Heart right ventricle (tissue), 16 donors: ENCODE measurements around the gene MS4A15. TPM values are rescaled to one million over a fixed set of nuclear protein-coding genes. Genes with fewer than 3 reads are reported as not detected.
A peak's percentile ranks its signal among the peaks of the same experiment; 100 is the strongest.

Experiments used
- ATAC-seq, 8 donors: fragments of 200-7000 bp; cut with Tn5 transposase; one replicate each; pipeline ENCODE4 v1.9.1; 2020; ENCODE audit warnings: mild to moderate bottlenecking in 8 of 8, moderate library complexity in 8 of 8, moderate number of reproducible peaks in 1 of 8
- DNase-seq, 2 donors: peaks; one replicate each; pipeline ENCODE4 v3.0.0-alpha.2; 2020
- H3K27ac ChIP-seq, 10 donors: fragments of 200-600 bp; sonication (generic) in 2 of 10; one replicate each; pipeline versions ENCODE4 v1.5.0 to v1.8.0; 2020 to 2022; ENCODE audit warnings: mild to moderate bottlenecking in 3 of 10
- H3K27me3 ChIP-seq, 7 donors: fragments of 200-600 bp; one replicate each; pipeline ENCODE4 v1.8.0; 2021 to 2022; ENCODE audit warnings: mild to moderate bottlenecking in 2 of 7
- H3K36me3 ChIP-seq, 9 donors: fragments of 200-600 bp; sonication (generic) in 1 of 9; one replicate each; pipeline versions ENCODE4 v1.5.0 to v1.8.0; 2020 to 2022; ENCODE audit warnings: mild to moderate bottlenecking in 2 of 9
- H3K4me1 ChIP-seq, 9 donors: fragments of 200-600 bp; sonication (generic) in 1 of 9; one replicate each; pipeline versions ENCODE4 v1.5.0 to v1.8.0; 2020 to 2022; ENCODE audit warnings: mild to moderate bottlenecking in 4 of 9
- H3K4me3 ChIP-seq, 10 donors: fragments of 200-600 bp; sonication (generic) in 2 of 10; one replicate each; pipeline versions ENCODE4 v1.5.0 to v1.8.0; 2020 to 2022; ENCODE audit warnings: mild to moderate bottlenecking in 7 of 10, moderate library complexity in 2 of 10
- H3K9me3 ChIP-seq, 11 donors: fragments of 200-600 bp in 10 of 11; sonication (generic) in 2 of 11; one replicate each; pipeline versions ENCODE4 v1.5.0 to v1.8.0; 2013 to 2022; ENCODE audit warnings: mild to moderate bottlenecking in 2 of 11, control low read depth in 1 of 11, moderate library complexity in 1 of 11
- WGBS, 2 donors: extraction: QIAGEN DNeasy Blood & Tissue Kit; methylation state at CpG; one replicate each; pipeline ENCODE4 v1.1.7; 2013; ENCODE audit warnings: inconsistent platforms in 1 of 2; 5-methylcytosine and 5-hydroxymethylcytosine counted together
- intact Hi-C, 10 donors: fragments of 100-400 bp; cut with DNase I; formaldehyde crosslinking; loops; one replicate each; pipeline versions ENCODE4 v1.11.1 to v1.14.2; 2022
- polyA plus RNA-seq, 2 donors: library from polyadenylated mRNA; stranded (reverse); fragments of 200-250 nt; gene quantifications; one replicate each; pipeline ENCODE4 v1.2.3, GENCODE V29; 2013
- total RNA-seq, 10 donors: library from RNA; stranded (reverse); fragmentation: NEBNext Ultra II Directional in 3 of 10; extraction: Animal tissue kit (Norgen Biotek cat#: 25700) in 3 of 10; gene quantifications; one replicate each; pipeline versions ENCODE4 v1.2.1 to v1.2.4, GENCODE V29; 2021 to 2023
- TF ChIP-seq, protein P1 (sequence below), 9 donors: fragments of 200-600 bp; sonication (generic) in 2 of 9; IDR thresholded peaks; one replicate each; pipeline versions ENCODE4 v1.5.0 to v1.8.0; 2021 to 2022; ENCODE audit warnings: antibody characterized with exemption in 9 of 9, mild to moderate bottlenecking in 5 of 9, moderate library complexity in 1 of 9
- donor health status: Arrhythmogenic right ventricular cardiomyopathy.
- donor health status: ischemic (EF 13 %, LVEDD 7.1; RV severe dilation, severe dysfunction).
- donor health status: healthy with polysubstance abuse.
- donor health status: DM: no; HTN: yes; CAD: no.
- donor health status: DM: no; HTN: no; CAD: no.
- donor health status: ischemic (EF 25% LVEDD 6.9; RV normal size, moderate dysfunction).
- donor health status: ischemic (EF 25% LVEDD 5.7; RV mildly dilated, moderate dysfunction).
- donor health status: healthy.
- donor health status: DM: yes; HTN: yes; CAD: no.
- donor health status: Ischemic cardiomyopathy.
- donor health status: ischemic (EF 35%, LVEDD 5.7; RV mildly dilated, moderate dysfunction).
- donor health status: nonischemic (EF 11% LVEDD 7.7; RV severe dilation, severe dysfunction).
- donor health status: DM: yes; HTN: yes; CAD: no.
- donor health status: PGD.
- donor health status: ischemic (EF 29% LVEDD 5.4; RV normal size, mild dysfunction).
- donor health status: nonischemic (EF 23%, LVEDD 6.1; RV moderate dilation, normal function).

Gene MS4A15
- total and polyA plus RNA-seq, 12 donors: not detected

DNA sequence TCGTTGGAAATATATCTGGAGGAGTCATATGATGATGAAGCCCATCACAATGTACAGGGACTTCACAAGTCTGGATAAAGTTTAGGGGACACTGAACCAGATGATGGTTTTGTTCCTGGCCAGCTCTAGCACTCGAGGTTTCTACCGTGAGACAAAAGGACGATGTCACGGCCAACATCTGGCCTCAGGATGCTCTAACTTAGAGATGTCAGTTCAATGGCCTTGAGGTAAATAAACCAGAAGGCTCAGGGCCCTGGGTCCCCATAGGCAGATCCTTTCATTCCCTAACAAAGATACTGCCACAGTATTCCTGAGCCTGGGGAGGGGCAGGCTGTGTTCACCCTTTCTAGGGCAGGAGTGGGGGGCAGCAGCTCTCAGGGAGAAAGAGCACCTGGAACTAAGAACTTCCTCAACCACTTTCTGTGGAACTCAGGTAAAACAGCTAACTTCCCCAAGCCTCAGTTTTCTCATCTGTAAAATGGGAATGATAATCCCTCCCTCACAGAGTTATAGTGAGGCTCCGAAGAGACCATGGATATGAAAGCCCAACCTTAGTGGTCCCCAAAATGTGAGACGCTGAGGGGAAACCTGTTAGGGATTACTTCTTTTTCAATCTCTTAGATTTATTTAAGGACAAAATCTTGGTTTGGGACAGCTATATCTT, 46.7 kb downstream of the MS4A15 start:
- H3K27ac ChIP-seq: no peak overlapping the region
- 73 to 76% methylated on average over 7 of the region's 7 CpGs for WGBS, 2 donors
- no peaks in the 10 kb centered on the region for H3K9me3 ChIP-seq
- no peaks in the 10 kb centered on the region for H3K4me1 ChIP-seq
- H3K27me3 ChIP-seq: peaks cover 0 to 17% (median 5%) of the 10 kb centered on the region in 7 donors
- ATAC-seq (no peak), DNase-seq (no peak)
- H3K36me3 ChIP-seq: no peaks in the 10 kb centered on the region
- H3K4me3 ChIP-seq: no peak overlapping the region
- intact Hi-C loops: no loop called here
- TF ChIP-seq, protein P1, sequence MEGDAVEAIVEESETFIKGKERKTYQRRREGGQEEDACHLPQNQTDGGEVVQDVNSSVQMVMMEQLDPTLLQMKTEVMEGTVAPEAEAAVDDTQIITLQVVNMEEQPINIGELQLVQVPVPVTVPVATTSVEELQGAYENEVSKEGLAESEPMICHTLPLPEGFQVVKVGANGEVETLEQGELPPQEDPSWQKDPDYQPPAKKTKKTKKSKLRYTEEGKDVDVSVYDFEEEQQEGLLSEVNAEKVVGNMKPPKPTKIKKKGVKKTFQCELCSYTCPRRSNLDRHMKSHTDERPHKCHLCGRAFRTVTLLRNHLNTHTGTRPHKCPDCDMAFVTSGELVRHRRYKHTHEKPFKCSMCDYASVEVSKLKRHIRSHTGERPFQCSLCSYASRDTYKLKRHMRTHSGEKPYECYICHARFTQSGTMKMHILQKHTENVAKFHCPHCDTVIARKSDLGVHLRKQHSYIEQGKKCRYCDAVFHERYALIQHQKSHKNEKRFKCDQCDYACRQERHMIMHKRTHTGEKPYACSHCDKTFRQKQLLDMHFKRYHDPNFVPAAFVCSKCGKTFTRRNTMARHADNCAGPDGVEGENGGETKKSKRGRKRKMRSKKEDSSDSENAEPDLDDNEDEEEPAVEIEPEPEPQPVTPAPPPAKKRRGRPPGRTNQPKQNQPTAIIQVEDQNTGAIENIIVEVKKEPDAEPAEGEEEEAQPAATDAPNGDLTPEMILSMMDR (IDR thresholded peaks at IDR 0.05): no peak

DNA sequence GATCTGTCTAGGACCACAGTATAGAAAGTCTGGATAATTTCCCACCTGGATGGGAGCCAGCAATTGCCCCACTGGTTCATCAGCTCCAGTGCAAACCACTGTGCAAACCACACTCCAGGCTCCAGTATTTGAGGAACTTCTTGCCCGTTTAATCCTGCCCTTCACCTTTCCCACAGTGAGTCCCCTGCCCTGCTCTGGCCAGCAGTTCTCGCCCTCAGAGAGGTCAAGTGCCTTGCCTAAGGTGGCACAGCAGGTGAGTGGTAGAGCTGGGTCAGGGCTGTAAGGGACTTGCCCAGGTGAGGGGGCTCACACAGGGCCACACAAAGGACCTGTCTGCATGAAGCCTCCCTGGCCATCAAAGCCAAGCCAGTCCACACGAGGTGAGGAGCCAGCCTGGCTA, 52.6 kb downstream of the MS4A15 start:
- no peak overlapping the region for H3K27ac ChIP-seq
- DNase-seq: no peak
- ATAC-seq: peak in 1 of 8 donors; percentile 32
- H3K4me1 ChIP-seq: peaks cover 0 to 8% (median 0%) of the 10 kb centered on the region in 9 donors
- TF ChIP-seq, protein P1 (IDR thresholded peaks at IDR 0.05): no peak
- H3K36me3 ChIP-seq: no peaks in the 10 kb centered on the region
- H3K9me3 ChIP-seq: no peaks in the 10 kb centered on the region
- 78 to 79% methylated on average over 3 of the region's 3 CpGs for WGBS, 2 donors
- H3K27me3 ChIP-seq: peaks cover 0 to 9% (median 0%) of the 10 kb centered on the region in 7 donors
- intact Hi-C loops: no loop called here
- H3K4me3 ChIP-seq: no peak overlapping the region

DNA sequence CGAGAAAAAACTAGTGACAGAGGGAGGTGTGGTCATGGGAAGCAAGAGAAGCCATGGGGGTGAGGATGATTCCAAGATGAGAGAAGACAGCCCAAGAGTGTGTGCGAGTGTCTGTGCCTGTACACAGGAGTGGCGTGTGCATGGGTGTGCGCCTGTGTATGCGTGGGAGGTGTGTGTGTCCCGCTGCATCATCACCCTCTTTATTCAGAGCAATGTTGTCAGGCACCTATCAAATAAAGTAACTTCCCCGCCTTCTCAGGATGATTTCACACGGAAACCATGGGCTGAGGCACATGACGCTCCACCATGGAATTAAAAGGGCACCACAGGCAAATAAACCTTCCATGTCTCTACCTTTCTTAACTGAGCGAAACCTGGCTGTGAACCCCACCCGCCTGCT, 53.0 kb downstream of the MS4A15 start:
- H3K9me3 ChIP-seq: no peaks in the 10 kb centered on the region
- no peak for DNase-seq
- H3K4me3 ChIP-seq: no peak overlapping the region
- WGBS, 2 donors: 90 to 93% methylated on average over 11 of the region's 11 CpGs
- peaks cover 0 to 8% (median 0%) of the 10 kb centered on the region in 9 donors for H3K4me1 ChIP-seq
- H3K27me3 ChIP-seq: peaks cover 0 to 9% (median 0%) of the 10 kb centered on the region in 7 donors
- no peaks in the 10 kb centered on the region for H3K36me3 ChIP-seq
- H3K27ac ChIP-seq: no peak overlapping the region
- ATAC-seq: peak in 2 of 8 donors; percentile 10 to 43
- intact Hi-C loops: no loop called here
- TF ChIP-seq, protein P1 (IDR thresholded peaks at IDR 0.05): no peak

DNA sequence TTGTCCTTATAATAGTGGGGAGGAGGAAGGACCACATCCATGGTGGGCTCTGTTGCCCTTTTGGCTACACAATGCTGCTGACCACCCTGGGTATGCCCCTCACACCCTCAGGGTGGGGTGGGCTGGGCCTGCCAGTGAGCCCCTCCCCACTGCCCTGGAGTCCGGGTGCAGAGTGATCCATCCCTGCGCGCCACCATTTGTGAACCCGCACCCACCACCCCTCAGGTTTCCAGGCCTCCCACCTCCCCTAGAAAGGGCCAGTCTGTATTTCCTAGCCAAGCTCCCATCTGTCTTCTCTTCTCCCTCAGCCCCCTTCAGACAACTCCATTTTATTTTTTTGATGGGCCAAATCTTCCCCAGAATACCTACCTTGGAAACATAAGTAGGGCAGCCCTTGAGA, 53.5 kb downstream of the MS4A15 start:
- Histone ChIP-seq H3K27me3 (peaks cover 0 to 9% (median 0%) of the 10 kb centered on the region in 7 donors), H3K4me3 (no peak overlapping the region), H3K36me3 (no peaks in the 10 kb centered on the region), H3K27ac (peak overlapping the region in 1 of 10 donors; percentile 41), H3K4me1 (peaks cover 0 to 8% (median 0%) of the 10 kb centered on the region in 9 donors), H3K9me3 (no peaks in the 10 kb centered on the region)
- ATAC-seq (no peak), DNase-seq (no peak)
- intact Hi-C loops: no loop called here
- 93 to 95% methylated on average over 4 of the region's 4 CpGs for WGBS, 2 donors
- TF ChIP-seq, protein P1 (IDR thresholded peaks at IDR 0.05): no peak
